ENCODE data around the gene WNT3A.

Gene WNT3A

DNA sequence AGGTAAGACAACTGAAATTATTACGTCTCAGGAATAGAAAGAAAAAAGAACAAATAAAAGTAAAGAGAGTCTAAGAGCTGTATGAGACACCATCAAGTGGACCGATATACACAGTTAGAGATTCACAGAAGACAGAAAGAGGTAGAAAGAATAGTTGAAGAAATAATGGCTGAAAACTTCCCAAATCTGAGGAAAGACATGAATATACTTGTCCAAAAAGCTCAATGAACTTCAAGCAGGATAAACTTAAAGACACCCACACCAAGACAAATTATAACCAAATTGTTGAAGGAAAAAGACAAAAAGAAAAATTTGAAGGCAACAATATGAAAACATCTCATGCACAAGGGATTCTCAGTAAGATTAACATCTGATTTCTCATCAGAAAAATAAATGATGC lies 19.6 kb upstream of the WNT3A start:
- Mint-ChIP-seq H3K9me3 (peaks cover 3% of the 10 kb centered on the region), H3K36me3 (ENCODE audit: low read depth) (no peaks in the 10 kb centered on the region), H3K27ac (no peak overlapping the region), H3K4me3 (no peak overlapping the region), H3K4me1 (ENCODE audit: low read depth) (no peaks in the 10 kb centered on the region), H3K27me3 (peaks cover 31% of the 10 kb centered on the region)
- DNase-seq, result no peak

DNA sequence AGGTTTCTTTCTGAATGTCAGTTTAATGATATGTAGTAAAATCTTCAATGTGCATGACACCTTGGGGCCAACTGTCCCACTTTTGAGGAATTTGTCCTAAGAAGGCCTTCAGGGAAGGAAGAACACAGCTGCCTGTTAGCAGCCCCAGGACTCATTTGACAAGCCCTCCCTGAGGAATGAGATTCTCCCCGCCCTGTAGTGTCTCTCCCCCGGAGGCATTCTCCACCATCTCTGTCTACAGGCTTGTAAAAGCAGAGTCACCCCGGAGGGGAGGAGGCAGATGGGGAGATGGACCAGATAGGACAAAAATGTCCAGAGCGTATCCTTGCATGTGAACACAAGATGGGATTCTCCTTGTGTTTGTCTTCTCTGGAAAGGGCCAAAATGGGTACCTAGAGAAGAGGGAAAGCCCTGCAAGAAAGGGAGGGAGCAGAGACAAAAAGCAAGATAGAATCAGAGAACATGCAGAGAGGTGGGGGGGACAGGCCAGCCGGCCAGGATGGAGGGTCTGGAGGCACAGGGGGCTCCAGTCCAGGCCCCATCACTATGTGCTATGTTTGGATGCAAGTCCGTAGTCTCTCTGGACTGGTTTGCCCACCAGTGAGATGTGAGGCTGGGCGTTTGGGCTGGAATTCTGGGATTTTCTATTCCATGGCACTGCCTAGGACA lies 12.0 kb upstream of the WNT3A start:
- Mint-ChIP-seq H3K4me3 (no peak overlapping the region), H3K27ac (no peak overlapping the region)
- peak; percentile 3 for DNase-seq

DNA sequence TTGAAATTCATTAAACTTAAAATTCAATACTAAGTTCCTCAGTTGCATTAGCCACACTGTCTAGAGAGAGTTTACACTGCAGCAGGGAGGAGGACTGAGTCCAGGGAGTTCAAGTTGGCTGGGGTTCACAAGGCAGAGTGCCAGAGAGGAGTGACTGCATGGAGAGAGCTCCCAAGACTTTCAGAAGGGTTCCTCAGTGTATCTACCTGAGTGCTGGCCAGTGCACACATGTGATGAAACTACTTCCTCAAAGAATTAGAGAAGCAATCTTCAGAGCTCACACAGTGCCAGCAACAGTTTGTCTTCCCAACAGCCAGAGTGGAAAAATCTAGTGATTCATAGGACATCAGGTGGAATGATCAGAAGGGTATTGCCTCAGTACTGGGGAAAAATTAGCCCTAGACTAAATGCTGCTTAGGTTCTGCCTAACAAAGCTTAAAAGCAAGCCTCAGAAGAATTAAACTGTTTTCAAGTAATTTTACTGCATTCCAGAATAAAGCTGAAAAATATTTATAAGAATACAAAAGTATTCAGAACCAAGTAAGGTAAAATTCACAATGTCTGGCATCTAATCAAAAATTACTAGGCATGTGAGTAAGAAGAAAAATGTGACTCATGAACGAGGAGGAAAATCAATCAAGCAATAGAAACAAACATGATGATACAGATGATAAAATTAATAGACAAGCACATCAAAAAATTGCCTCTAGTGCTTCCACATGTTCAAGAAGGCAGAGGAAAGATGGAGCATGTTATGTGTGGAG lies 10.4 kb upstream of the WNT3A start:
- Mint-ChIP-seq H3K36me3 (ENCODE audit: low read depth) (no peaks in the 10 kb centered on the region), H3K27me3 (peaks cover 24% of the 10 kb centered on the region), H3K9me3 (peaks cover 30% of the 10 kb centered on the region), H3K4me3 (no peak overlapping the region), H3K27ac (no peak overlapping the region), H3K4me1 (ENCODE audit: low read depth) (no peaks in the 10 kb centered on the region)
- DNase-seq, result peak; percentile 13

More for the DNA sequence above, 12.0 kb upstream of the WNT3A start:
- H3K36me3 Mint-ChIP-seq (ENCODE audit: low read depth), result no peaks in the 10 kb centered on the region
- H3K9me3 Mint-ChIP-seq, result peaks cover 30% of the 10 kb centered on the region
- no peaks in the 10 kb centered on the region for H3K4me1 Mint-ChIP-seq (ENCODE audit: low read depth)
- H3K27me3 Mint-ChIP-seq, result peaks cover 27% of the 10 kb centered on the region

DNA sequence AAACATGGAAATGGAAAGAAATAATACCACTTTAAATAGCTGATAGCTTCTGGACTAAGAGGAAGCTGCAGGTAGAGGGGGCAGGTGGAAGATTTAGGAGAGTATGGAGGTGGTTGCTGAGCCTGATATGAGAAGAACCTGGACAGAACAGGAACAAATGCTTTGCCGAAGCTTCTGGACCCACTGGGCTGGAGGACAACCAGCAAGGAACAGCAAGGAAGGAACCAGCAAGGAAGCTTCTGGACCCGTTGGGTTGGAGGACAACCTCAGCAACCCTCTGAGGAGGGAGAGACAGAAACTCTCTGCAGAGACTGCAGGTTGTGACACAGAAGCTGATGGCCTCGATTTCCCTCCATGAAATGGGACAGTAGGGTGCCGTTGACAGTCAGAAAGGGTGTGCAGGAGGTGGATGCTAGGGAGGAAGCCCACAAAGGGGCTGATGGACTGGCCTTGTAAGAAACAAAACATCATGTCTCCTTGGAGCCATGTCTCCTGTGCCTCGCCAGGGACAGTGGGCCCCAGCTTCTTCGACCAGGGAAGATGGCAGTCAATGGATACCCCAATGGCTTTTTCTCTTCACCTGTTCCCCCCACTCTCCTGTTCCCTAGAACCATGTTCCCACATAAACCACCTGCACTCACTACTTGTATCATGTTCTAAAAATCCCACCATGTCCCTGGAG lies 8.3 kb upstream of the WNT3A start:
- DNase-seq, result peak; percentile 13
- H3K9me3 Mint-ChIP-seq, result peaks cover 30% of the 10 kb centered on the region
- peaks cover 35% of the 10 kb centered on the region for H3K27me3 Mint-ChIP-seq
- no peaks in the 10 kb centered on the region for H3K4me1 Mint-ChIP-seq (ENCODE audit: low read depth)
- H3K27ac Mint-ChIP-seq, result no peak overlapping the region
- no peak overlapping the region for H3K4me3 Mint-ChIP-seq
- H3K36me3 Mint-ChIP-seq (ENCODE audit: low read depth), result no peaks in the 10 kb centered on the region

DNA sequence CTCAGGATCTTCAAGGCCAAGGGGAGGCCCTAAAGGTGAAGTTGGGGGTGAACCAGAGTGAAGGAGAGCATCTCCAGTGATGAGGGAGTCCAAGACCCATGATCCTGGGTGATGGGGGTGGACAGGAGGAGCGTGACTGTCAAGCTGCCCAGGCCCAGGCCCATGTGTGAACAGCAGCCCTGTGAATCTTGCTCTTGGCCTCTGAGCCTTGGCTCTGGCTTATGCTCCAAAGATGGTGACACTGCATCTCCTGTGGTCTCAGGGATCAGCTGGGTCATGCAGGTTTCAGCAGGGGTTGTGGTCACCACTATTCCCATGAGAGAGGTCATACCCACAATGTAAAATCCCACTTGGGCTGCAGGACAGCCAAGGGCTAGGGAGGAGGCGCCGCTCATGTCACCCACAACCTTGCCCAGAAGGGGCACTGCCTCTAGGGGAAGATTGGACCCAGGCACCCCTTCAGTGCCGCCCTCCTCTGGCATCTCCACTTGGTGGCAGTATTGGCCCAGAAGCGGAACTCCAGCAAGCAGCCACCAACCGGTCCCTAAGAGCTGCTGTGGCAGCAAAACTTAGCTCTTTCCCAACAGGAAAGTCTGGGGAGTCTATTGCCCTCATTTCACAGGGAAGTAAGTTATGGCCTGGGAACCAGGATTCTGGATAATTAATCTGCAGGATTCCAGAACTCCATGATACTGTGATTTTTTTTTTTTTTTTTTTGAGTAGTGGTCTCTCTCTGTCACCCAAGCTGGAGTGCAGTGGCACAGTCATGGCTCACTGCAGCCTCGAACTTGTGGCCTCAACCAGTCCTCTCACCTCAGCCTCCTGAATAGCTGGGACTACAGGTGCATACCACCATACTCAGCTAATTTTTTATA lies 7.5 kb upstream of the WNT3A start:
- H3K27ac Mint-ChIP-seq, result no peak overlapping the region

DNA sequence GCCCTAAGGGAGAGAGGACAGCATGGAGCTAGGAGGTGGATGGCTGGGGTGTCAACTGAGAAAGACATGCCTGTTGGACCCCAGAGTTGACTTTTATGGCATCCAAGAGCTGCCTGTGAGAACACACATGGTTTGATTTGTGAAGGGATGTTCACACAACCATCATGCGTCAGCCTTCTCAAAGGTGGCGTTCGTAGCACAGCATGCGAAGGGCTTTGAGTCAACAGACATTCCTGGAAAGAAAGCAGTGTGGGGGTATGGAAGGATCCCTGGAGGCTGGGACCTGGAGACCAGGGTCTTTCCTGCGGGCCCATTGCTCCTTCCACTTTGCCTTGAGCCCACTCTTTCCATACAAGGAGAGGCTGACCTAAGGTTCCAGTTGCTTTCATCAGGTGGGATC lies 6.4 kb upstream of the WNT3A start:
- peaks cover 25% of the 10 kb centered on the region for H3K9me3 Mint-ChIP-seq
- no peak overlapping the region for H3K27ac Mint-ChIP-seq
- peak; percentile 7 for DNase-seq
- H3K4me1 Mint-ChIP-seq (ENCODE audit: low read depth), result peaks cover 5% of the 10 kb centered on the region
- H3K27me3 Mint-ChIP-seq, result peaks cover 48% of the 10 kb centered on the region
- no peaks in the 10 kb centered on the region for H3K36me3 Mint-ChIP-seq (ENCODE audit: low read depth)
- H3K4me3 Mint-ChIP-seq, result no peak overlapping the region

More for the DNA sequence above, 7.5 kb upstream of the WNT3A start:
- DNase-seq, result peak; percentile 74
- peaks cover 40% of the 10 kb centered on the region for H3K27me3 Mint-ChIP-seq
- no peak overlapping the region for H3K4me3 Mint-ChIP-seq
- peaks cover 28% of the 10 kb centered on the region for H3K9me3 Mint-ChIP-seq
- no peaks in the 10 kb centered on the region for H3K36me3 Mint-ChIP-seq (ENCODE audit: low read depth)
- no peaks in the 10 kb centered on the region for H3K4me1 Mint-ChIP-seq (ENCODE audit: low read depth)

DNA sequence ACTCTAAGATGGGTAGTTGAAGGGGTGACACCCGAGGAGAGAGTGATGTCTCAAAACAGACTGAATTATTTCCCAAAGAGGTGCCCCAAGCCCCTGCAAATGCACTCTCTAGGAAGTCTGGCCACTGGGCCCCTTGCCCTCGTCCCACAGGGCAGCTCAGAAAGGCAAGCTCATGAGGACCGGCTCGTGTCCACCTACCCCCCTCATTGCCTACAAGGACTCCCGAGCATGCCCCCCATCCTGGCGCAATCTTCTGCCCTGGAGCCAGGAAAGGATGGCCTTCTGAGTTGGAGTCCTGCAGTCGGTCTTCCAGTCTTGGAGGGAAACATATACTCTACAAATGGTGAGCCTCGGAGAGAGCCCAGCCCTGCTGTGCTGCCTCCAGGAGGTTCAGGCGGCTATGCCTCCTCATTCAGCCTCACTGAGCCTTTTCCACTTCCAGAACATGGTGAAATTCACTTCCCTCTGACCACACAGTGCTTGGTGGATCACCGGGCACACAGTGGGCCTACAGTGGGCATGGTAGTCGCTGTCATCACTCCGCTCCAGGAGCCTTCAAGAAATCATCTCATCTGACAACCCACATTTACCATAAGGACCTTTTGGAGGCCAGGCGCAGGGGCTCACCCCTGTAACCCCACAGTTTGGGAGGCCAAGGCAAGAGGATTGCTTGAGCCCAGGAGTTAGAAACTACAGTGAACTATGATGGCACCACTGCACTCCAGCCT lies 5.8 kb upstream of the WNT3A start:
- Mint-ChIP-seq H3K9me3 (peaks cover 19% of the 10 kb centered on the region), H3K4me3 (no peak overlapping the region), H3K27ac (no peak overlapping the region), H3K27me3 (peaks cover 54% of the 10 kb centered on the region), H3K4me1 (ENCODE audit: low read depth) (peaks cover 5% of the 10 kb centered on the region), H3K36me3 (ENCODE audit: low read depth) (no peaks in the 10 kb centered on the region)
- DNase-seq, result peak; percentile 5

DNA sequence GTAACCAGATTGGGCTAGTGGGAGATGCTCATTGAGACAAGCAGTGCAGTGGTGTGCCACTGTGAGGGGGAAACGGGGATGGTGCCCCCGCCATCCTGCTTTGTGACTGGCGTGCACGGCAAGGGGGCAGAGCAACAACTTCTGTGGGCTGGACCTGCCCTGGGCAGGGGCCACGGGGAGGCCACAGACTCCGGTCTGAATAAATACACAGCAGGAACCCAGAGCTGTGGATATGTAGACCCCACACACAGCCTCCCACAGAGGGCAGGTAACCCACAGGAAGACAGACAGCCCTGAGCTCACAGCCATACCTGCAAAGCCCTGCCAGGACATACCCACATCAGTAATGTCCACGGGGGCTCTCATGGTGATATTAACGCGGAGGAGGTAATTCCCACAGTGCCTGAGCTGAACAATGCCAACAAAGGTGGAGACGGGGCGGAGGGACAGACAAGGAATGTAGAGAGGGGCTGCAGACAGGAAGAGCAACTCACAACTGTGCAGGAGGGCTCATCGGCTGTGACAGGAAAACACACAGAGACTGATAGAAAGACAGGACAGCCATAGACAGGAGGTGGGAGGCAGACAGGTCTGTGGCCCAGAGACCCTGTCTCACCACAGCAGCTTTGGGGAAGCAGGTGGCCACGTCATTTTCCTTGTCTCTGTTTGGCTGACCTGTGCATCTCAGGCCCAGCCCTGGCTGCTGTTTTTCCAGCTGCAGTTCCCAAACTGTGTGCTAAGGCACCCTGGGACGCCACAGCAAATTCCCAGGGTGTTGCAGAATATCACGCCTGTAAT lies 4.9 kb upstream of the WNT3A start:
- peaks cover 5% of the 10 kb centered on the region for H3K4me1 Mint-ChIP-seq (ENCODE audit: low read depth)
- no peaks in the 10 kb centered on the region for H3K36me3 Mint-ChIP-seq (ENCODE audit: low read depth)
- H3K27ac Mint-ChIP-seq, result no peak overlapping the region
- peak; percentile 12 for DNase-seq
- peaks cover 11% of the 10 kb centered on the region for H3K9me3 Mint-ChIP-seq
- no peak overlapping the region for H3K4me3 Mint-ChIP-seq
- peaks cover 58% of the 10 kb centered on the region for H3K27me3 Mint-ChIP-seq

DNA sequence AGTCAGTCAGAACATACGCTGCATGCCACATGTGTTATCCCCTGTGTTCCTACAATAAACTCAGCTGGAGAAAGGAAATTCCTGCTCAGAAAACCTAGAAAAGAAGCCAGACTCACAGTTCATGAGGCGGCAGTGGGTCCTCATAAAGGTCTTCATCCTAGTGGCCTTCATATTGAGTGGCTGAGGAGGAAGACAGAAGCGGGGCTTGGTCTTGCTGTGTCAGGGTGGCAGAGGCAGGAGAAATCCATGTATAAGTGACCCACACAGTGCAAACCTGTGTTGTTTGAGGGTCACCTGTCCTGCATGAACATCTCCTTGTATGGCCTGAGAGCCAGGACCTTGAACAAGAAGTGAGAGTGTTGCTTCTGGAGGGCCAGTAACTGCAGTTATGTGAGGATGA lies 4.0 kb upstream of the WNT3A start:
- DNase-seq, result peak; percentile 2
- no peak overlapping the region for H3K4me3 Mint-ChIP-seq
- H3K9me3 Mint-ChIP-seq, result peaks cover 6% of the 10 kb centered on the region
- no peaks in the 10 kb centered on the region for H3K36me3 Mint-ChIP-seq (ENCODE audit: low read depth)
- no peak overlapping the region for H3K27ac Mint-ChIP-seq
- H3K4me1 Mint-ChIP-seq (ENCODE audit: low read depth), result peaks cover 9% of the 10 kb centered on the region
- peaks cover 66% of the 10 kb centered on the region for H3K27me3 Mint-ChIP-seq

DNA sequence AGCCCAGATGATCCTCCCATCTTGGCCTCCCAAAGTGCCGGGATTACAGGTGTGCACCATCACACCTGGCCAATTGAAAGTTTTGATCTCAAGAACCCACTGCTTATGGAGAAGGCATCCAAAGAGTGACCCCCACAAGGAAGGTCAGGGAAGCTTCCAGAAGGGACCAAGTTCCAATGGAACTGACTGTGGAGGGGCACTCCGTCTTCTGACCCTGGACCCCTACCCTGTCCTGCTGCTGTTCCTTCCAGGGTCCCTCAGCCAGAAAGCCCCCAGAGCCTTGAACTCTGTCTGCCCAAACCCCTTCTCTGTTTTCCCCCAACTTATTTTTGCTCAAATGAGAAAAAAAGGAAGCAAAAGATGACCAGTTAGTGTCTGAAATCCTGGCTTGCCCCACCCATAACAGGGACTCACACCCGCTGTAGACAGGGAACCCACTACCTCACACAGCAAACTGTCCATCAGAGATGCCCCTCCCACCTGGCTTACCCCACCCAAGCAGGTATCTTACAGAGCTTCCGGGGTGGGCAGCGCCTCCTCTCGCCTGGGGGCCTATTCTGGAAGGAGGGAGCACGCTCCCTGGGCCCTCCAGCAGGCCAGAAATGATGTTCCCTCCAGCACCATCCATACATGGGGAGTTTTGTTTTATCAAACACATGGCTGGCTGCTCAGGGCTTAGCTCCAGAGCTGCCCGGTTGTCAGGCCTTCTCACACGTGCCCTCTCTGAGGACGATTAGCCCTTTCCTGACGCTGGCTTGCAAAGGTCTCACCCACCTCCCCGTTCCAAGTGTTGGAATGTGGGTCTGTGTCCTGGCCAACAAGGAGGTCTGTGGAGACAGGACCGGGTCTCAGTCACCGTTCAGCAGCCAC lies 3.1 kb upstream of the WNT3A start:
- no peak overlapping the region for H3K4me3 Mint-ChIP-seq
- no peaks in the 10 kb centered on the region for H3K9me3 Mint-ChIP-seq
- H3K27ac Mint-ChIP-seq, result no peak overlapping the region

DNA sequence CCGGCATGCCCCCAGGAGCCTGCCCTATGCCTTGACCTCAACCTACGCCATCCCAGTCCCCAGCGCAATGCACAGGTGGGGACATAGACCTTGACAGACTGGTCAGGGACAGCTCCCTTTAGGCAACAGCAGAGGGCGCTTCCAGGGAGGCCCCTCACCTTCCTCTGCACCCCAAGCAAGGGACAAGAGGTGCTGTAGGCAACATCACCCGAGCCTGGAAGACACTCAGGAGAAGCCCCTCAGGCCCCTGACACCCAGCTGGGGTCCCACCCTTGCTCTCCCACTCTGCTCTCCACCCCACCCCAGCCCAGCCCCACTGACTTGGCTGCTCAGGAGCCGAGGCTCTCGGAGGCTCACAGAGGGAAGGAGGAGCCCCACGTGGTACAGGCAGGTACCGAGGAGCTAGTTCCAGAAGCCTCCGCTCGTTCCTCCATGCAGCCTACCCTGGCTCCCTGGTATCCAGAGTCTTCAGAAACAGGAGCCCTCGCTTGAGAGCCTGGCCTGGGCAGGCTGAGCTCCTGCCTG lies 2.4 kb upstream of the WNT3A start:
- Mint-ChIP-seq H3K27me3 (peaks cover 70% of the 10 kb centered on the region), H3K36me3 (ENCODE audit: low read depth) (no peaks in the 10 kb centered on the region), H3K27ac (no peak overlapping the region), H3K9me3 (no peaks in the 10 kb centered on the region), H3K4me1 (ENCODE audit: low read depth) (peaks cover 17% of the 10 kb centered on the region), H3K4me3 (no peak overlapping the region)
- no peak for DNase-seq

More for the DNA sequence above, 3.1 kb upstream of the WNT3A start:
- peaks cover 70% of the 10 kb centered on the region for H3K27me3 Mint-ChIP-seq
- no peaks in the 10 kb centered on the region for H3K36me3 Mint-ChIP-seq (ENCODE audit: low read depth)
- peaks cover 12% of the 10 kb centered on the region for H3K4me1 Mint-ChIP-seq (ENCODE audit: low read depth)
- DNase-seq, result peak; percentile 30

DNA sequence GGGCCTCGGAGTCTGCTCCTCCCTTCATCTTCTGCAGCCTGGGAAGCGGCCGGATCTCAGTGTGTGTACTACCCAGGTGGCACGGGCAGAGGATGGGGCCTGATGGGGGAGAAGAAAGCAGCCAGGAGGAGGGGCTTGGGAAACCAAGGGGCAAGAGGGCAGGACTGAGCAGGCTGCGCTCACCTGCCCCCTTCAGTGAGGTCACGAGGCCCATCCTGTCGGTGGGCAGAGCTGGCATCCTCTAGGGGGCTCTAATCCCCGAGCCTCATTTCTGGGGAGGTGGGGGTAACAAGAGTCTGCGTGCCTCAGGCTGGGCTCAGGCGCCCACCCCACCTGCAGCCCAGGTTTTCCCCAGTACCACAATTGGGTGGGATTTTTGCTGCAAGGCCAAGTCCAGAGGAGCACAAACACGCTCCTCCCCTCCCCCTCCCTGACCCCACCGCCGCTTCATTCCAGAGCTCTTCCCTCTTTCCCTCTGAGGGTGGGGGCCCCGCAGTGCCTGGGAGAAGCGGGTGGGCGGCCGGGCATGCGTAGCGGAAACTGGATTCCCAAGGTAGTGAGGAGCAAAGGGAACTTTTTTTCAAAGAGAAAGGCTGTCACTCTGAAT lies 1.8 kb upstream of the WNT3A start:
- H3K27ac Mint-ChIP-seq, result no peak overlapping the region
- H3K36me3 Mint-ChIP-seq (ENCODE audit: low read depth), result no peaks in the 10 kb centered on the region
- H3K4me3 Mint-ChIP-seq, result no peak overlapping the region
- no peaks in the 10 kb centered on the region for H3K9me3 Mint-ChIP-seq
- DNase-seq, result no peak
- peaks cover 21% of the 10 kb centered on the region for H3K4me1 Mint-ChIP-seq (ENCODE audit: low read depth)
- H3K27me3 Mint-ChIP-seq, result peaks cover 76% of the 10 kb centered on the region
